ENCODE measurements around the gene NSD2.

Gene NSD2

DNA sequence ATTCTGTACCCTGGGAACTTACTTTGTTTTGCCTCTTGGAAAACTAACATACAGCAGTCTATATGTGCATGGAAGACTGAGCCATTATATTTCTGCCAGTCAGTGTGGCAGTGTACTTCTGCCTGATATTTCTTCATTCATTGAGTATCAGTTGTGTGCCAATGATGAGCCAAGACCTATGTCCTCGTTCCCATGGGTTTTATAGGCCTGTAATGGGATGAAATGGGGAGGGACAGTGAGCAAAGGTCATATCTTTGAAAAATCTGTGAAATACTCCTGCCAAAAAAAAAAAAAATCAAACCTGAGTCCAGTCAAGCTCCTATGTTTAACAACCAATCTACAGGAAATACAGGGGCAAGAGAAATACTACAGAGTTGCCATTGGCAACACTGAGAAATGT, 9.1 kb downstream of the NSD2 start:
- peaks cover 50% of the 10 kb centered on the region for H3K79me2 ChIP-seq
- no peaks in the 10 kb centered on the region for H3K9me3 ChIP-seq (ENCODE audit: control insufficient read depth, low read length)
- no peak overlapping the region for H3K4me2 ChIP-seq (ENCODE audit: low read length)
- TF ChIP-seq, protein P1, sequence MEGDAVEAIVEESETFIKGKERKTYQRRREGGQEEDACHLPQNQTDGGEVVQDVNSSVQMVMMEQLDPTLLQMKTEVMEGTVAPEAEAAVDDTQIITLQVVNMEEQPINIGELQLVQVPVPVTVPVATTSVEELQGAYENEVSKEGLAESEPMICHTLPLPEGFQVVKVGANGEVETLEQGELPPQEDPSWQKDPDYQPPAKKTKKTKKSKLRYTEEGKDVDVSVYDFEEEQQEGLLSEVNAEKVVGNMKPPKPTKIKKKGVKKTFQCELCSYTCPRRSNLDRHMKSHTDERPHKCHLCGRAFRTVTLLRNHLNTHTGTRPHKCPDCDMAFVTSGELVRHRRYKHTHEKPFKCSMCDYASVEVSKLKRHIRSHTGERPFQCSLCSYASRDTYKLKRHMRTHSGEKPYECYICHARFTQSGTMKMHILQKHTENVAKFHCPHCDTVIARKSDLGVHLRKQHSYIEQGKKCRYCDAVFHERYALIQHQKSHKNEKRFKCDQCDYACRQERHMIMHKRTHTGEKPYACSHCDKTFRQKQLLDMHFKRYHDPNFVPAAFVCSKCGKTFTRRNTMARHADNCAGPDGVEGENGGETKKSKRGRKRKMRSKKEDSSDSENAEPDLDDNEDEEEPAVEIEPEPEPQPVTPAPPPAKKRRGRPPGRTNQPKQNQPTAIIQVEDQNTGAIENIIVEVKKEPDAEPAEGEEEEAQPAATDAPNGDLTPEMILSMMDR (IDR thresholded peaks at IDR 0.05): no peak
- H3K36me3 ChIP-seq (ENCODE audit: control insufficient read depth, insufficient read depth, low read length): no peaks in the 10 kb centered on the region
- no peak overlapping the region for H2AFZ ChIP-seq
- no peaks in the 10 kb centered on the region for H3K4me1 ChIP-seq
- H3K9ac ChIP-seq: no peak overlapping the region
- no peak overlapping the region for H3K4me3 ChIP-seq (ENCODE audit: low read depth, low read length)
- no peaks in the 10 kb centered on the region for H3K27me3 ChIP-seq (ENCODE audit: control insufficient read depth, insufficient read depth, low read length)
- no peak overlapping the region for H3K27ac ChIP-seq

DNA sequence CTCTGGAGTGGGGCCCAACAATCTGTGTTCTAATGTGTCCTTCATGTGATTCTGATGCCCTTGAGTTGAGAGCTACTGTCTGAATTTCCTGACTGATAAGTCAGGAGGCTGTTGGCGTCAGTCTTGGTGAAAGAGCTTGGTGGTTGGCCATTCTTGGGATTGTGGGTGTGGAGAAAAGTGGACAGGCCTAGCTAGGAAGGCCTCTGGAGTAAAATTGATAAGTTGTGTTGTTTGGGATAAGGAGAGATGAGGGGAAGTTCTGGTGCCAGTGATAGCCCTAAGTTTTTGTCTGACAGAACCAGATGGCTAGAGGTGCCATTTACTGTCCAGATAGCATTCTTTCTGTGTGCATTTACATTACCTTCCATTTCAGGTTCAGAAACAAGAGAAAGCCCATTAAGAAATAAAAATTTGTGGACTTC, 11.7 kb downstream of the NSD2 start:
- no peaks in the 10 kb centered on the region for H3K9me3 ChIP-seq (ENCODE audit: control insufficient read depth, low read length)
- H3K27me3 ChIP-seq (ENCODE audit: control insufficient read depth, insufficient read depth, low read length): no peaks in the 10 kb centered on the region
- H3K9ac ChIP-seq: no peak overlapping the region
- H3K79me2 ChIP-seq: peaks cover 37% of the 10 kb centered on the region
- no peak overlapping the region for H3K4me3 ChIP-seq (ENCODE audit: low read depth, low read length)
- TF ChIP-seq, protein P1 (IDR thresholded peaks at IDR 0.05): no peak
- H3K27ac ChIP-seq: no peak overlapping the region
- H3K4me1 ChIP-seq: no peaks in the 10 kb centered on the region
- no peaks in the 10 kb centered on the region for H3K36me3 ChIP-seq (ENCODE audit: control insufficient read depth, insufficient read depth, low read length)
- H2AFZ ChIP-seq: no peak overlapping the region
- H3K4me2 ChIP-seq (ENCODE audit: low read length): no peak overlapping the region

DNA sequence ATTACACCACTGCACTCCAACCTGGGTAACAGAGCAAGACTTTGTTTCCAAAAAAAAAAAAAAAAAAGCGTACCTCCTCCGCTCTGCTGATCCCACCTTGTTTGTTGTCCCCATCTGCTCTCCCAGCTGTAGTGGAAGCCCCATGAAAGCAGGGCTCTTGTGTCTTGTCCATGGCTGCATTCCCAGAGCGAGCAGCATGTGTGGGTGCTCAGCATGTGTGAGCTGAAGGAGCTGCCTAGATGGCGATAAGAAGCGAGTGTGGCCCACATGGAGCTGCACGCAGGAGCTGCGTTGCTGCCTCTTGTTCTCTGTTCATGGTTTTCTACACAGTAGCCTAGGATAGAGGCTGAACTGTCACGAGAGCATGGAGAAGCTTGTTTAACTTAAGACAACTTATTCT, 12.4 kb downstream of the NSD2 start:
- H3K4me3 ChIP-seq (ENCODE audit: low read depth, low read length): no peak overlapping the region
- TF ChIP-seq, protein P1 (IDR thresholded peaks at IDR 0.05): no peak
- no peaks in the 10 kb centered on the region for H3K36me3 ChIP-seq (ENCODE audit: control insufficient read depth, insufficient read depth, low read length)
- no peak overlapping the region for H3K27ac ChIP-seq
- H3K9me3 ChIP-seq (ENCODE audit: control insufficient read depth, low read length): no peaks in the 10 kb centered on the region
- H3K27me3 ChIP-seq (ENCODE audit: control insufficient read depth, insufficient read depth, low read length): no peaks in the 10 kb centered on the region
- H3K4me2 ChIP-seq (ENCODE audit: low read length): no peak overlapping the region
- H3K9ac ChIP-seq: no peak overlapping the region
- peaks cover 33% of the 10 kb centered on the region for H3K79me2 ChIP-seq
- H3K4me1 ChIP-seq: no peaks in the 10 kb centered on the region
- H2AFZ ChIP-seq: no peak overlapping the region

DNA sequence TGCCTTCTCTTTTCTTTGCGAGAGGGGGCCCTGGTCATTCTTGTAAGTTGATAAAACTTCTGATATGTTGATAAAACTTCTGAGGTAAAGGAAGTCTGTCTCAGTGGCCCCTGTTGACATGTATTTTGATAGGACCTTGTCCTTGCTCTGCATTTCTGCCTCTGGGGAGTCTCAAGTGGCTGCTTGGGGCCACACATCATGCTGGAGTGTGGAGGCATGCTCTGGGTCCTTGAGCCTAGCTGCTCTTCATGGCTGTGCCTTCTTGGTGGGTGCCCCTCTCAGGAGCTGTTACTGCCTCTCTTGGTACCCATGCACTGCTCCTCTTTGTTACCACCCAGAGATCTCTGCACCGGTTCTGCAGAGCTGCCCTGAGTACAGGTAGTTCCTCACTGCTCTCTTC, 14.2 kb downstream of the NSD2 start:
- Histone ChIP-seq H2AFZ (no peak overlapping the region), H3K9ac (no peak overlapping the region), H3K4me3 (ENCODE audit: low read depth, low read length) (no peak overlapping the region), H3K27ac (no peak overlapping the region), H3K79me2 (peaks cover 33% of the 10 kb centered on the region), H3K4me2 (ENCODE audit: low read length) (no peak overlapping the region), H3K36me3 (ENCODE audit: control insufficient read depth, insufficient read depth, low read length) (no peaks in the 10 kb centered on the region), H3K27me3 (ENCODE audit: control insufficient read depth, insufficient read depth, low read length) (no peaks in the 10 kb centered on the region), H3K4me1 (no peaks in the 10 kb centered on the region), H3K9me3 (ENCODE audit: control insufficient read depth, low read length) (no peaks in the 10 kb centered on the region)
- TF ChIP-seq, protein P1 (IDR thresholded peaks at IDR 0.05): no peak

DNA sequence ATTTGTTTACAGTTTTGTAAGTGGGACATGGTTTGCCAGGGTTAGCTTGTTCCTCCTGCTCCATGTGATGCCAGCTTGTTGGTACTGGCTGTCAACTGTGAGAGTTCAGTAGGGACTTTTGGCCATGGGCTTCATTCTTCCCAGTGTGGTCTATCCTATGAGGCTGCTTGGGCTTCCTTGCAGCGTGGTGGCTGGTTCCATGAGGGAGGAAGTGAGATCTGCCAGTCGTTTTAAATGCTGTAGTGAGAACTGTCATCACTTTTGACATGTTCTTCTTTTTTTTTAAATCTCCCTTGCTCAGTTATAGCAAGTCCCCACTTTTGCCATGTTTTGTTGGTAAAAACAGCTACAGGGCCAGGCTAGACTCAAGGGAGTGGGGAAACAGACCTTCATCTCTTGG, 15.9 kb downstream of the NSD2 start:
- H3K27me3 ChIP-seq (ENCODE audit: control insufficient read depth, insufficient read depth, low read length): no peaks in the 10 kb centered on the region
- no peak overlapping the region for H3K4me3 ChIP-seq (ENCODE audit: low read depth, low read length)
- H3K9me3 ChIP-seq (ENCODE audit: control insufficient read depth, low read length): no peaks in the 10 kb centered on the region
- no peak overlapping the region for H3K4me2 ChIP-seq (ENCODE audit: low read length)
- no peak overlapping the region for H3K27ac ChIP-seq
- TF ChIP-seq, protein P1 (IDR thresholded peaks at IDR 0.05): no peak
- no peak overlapping the region for H3K9ac ChIP-seq
- H3K79me2 ChIP-seq: peaks cover 25% of the 10 kb centered on the region
- H3K36me3 ChIP-seq (ENCODE audit: control insufficient read depth, insufficient read depth, low read length): no peaks in the 10 kb centered on the region
- no peak overlapping the region for H2AFZ ChIP-seq
- H3K4me1 ChIP-seq: no peaks in the 10 kb centered on the region

Data from parathyroid adenoma (tissue), 2 donors.